Endothelial cell of umbilical vein (primary cell): ENCODE measurements around the gene SPACDR. TPM values are rescaled to one million over a fixed set of nuclear protein-coding genes. Genes with fewer than 3 reads are reported as not detected.
A peak's percentile ranks its signal among the peaks of the same experiment; 100 is the strongest.

Experiments used
- BruUV-seq: library from RNA; stranded (reverse); fragments of 400-500 nt; replicated peaks from 2 replicates; lab custom pipeline; 2021; lab: Mats Ljungman, UMichigan
- CTCF ChIA-PET: fragments of 300-600, 350-600 bp; sonication (Branson Sonifier 250); formaldehyde crosslinking; loops from one replicate; lab custom pipeline; 2021; ENCODE audit warnings: antibody characterized with exemption, inconsistent platforms; lab: Charles Lee
- POLR2A ChIA-PET: fragments of 300-600, 350-600 bp; sonication (Branson Sonifier 250); formaldehyde crosslinking; loops from one replicate; lab custom pipeline; 2021; ENCODE audit warnings: antibody characterized with exemption, inconsistent platforms; lab: Charles Lee
- DNase-seq: peaks from one replicate; pipeline ENCODE4 v3.0.0-alpha.2; 2011; ENCODE audit warnings: low read depth, low spot score
- FAIRE-seq: peaks from 2 replicates; lab custom pipeline; 2011; peaks lifted over from hg19 to GRCh38; lab: Jason Lieb, UNC
- H2AFZ ChIP-seq: 2 replicates; pipeline ENCODE4 v1.6.0; 2012; ENCODE audit warnings: low read depth, low read length, control low read depth, inconsistent platforms
- H3K27ac ChIP-seq: 2 replicates; pipeline ENCODE4 v1.5.1; 2011; ENCODE audit warnings: low read depth, mild to moderate bottlenecking, control low read depth, low read length, moderate library complexity; ENCODE audit not compliant: insufficient read depth
- H3K27me3 ChIP-seq, 2 experiments: 2 replicates each; pipeline versions ENCODE4 v1.6.0 to v1.6.1; 2011; ENCODE audit warnings: low read length in 2 of 2, mixed read lengths in 1 of 2; ENCODE audit not compliant: control insufficient read depth in 2 of 2, insufficient read depth in 2 of 2
- H3K36me3 ChIP-seq, 2 experiments: 2 replicates in 1 of 2; 3 replicates in 1 of 2; pipeline ENCODE4 v1.5.1; 2011; ENCODE audit warnings: low read length in 2 of 2, mild to moderate bottlenecking in 1 of 2, moderate library complexity in 1 of 2; ENCODE audit not compliant: control insufficient read depth in 2 of 2, insufficient read depth in 2 of 2; ENCODE audit errors: extremely low read depth in 1 of 2
- H3K4me1 ChIP-seq: 3 replicates; pipeline ENCODE4 v1.5.1; 2011; ENCODE audit warnings: mild to moderate bottlenecking, low read length; ENCODE audit not compliant: control insufficient read depth, insufficient read depth; ENCODE audit errors: extremely low read depth
- H3K4me2 ChIP-seq: 2 replicates; pipeline ENCODE4 v1.6.1; 2011; ENCODE audit warnings: low read length, control low read depth, mixed read lengths; ENCODE audit not compliant: insufficient read depth
- H3K4me3 ChIP-seq, 3 experiments: fragments of 200-600 bp in 1 of 3; sonication (generic), shearing (Covaris generic) in 1 of 3; replicated peaks in 1 of 3; 2 replicates each; pipeline ENCODE4 v1.5.1; 2011 to 2016; ENCODE audit warnings: control low read depth in 3 of 3, low read length in 3 of 3, mild to moderate bottlenecking in 2 of 3, inconsistent platforms in 1 of 3, low read depth in 1 of 3, moderate library complexity in 1 of 3; ENCODE audit not compliant: insufficient read depth in 1 of 3
- H3K79me2 ChIP-seq: 2 replicates; pipeline ENCODE4 v1.6.0; 2012; ENCODE audit warnings: low read length, inconsistent platforms; ENCODE audit not compliant: control insufficient read depth, insufficient read depth
- H3K9ac ChIP-seq: replicated peaks from 2 replicates; pipeline ENCODE3; 2011; ENCODE audit warnings: low read length, control low read depth; ENCODE audit not compliant: insufficient read depth; ENCODE audit errors: extremely low read depth
- H3K9me1 ChIP-seq: replicated peaks from 3 replicates; pipeline ENCODE4 v1.6.0; 2011; ENCODE audit warnings: mild to moderate bottlenecking, low read length; ENCODE audit not compliant: control insufficient read depth, insufficient read depth; ENCODE audit errors: extremely low read depth
- H3K9me3 ChIP-seq: replicated peaks from 2 replicates; pipeline ENCODE4 v1.5.1; 2012; ENCODE audit warnings: low read length, inconsistent platforms; ENCODE audit not compliant: control insufficient read depth, insufficient read depth
- H4K20me1 ChIP-seq: replicated peaks from 2 replicates; pipeline ENCODE3; 2011; ENCODE audit warnings: mild to moderate bottlenecking, low read length; ENCODE audit not compliant: control insufficient read depth, insufficient read depth; ENCODE audit errors: extremely low read depth
- FOS ChIP-seq: IDR thresholded peaks from 2 replicates; pipeline ENCODE4 v1.6.1; 2011; ENCODE audit warnings: mild to moderate bottlenecking, low read length, moderate library complexity, borderline replicate concordance; ENCODE audit not compliant: insufficient read depth
- JUN ChIP-seq: IDR thresholded peaks from 2 replicates; pipeline ENCODE4 v1.6.1; 2011; ENCODE audit warnings: borderline replicate concordance, low read depth; ENCODE audit not compliant: insufficient read length, insufficient read depth
- MYC ChIP-seq: IDR thresholded peaks from one replicate; pipeline ENCODE4 v1.6.1; 2011; ENCODE audit warnings: mild to moderate bottlenecking, low read depth, low read length
- POLR2A ChIP-seq: IDR thresholded peaks from 2 replicates; pipeline ENCODE4 v1.6.1; 2012; ENCODE audit warnings: low read depth, mild to moderate bottlenecking, control low read depth, low read length
- POLR2AphosphoS5 ChIP-seq: IDR thresholded peaks from 2 replicates; pipeline ENCODE4 v1.6.1; 2012; ENCODE audit warnings: low read depth, mild to moderate bottlenecking, control low read depth, low read length, moderate library complexity; ENCODE audit not compliant: insufficient read depth
- dilution Hi-C: fragments of 300-500 bp; cut with MboI; formaldehyde crosslinking; loops from one replicate; pipeline ENCODE4 v1.15.0; 2019; ENCODE audit warnings: low sequenced_read_pairs; ENCODE audit not compliant: extremely low pct_ligation_motif_present
- intact Hi-C: fragments of 100-400 bp; cut with micrococcal nuclease; formaldehyde crosslinking; loops from one replicate; pipeline ENCODE4 v1.10.0; 2022
- polyA plus RNA-seq, 4 experiments: library from polyadenylated mRNA; depleted of rRNA in 3 of 4; stranded (reverse) in 3 of 4; unstranded in 1 of 4; fragments of >200 nt; gene quantifications; 2 replicates each; pipeline versions ENCODE4 v1.2.1 to v1.2.3, GENCODE V29; 2011 to 2012; ENCODE audit warnings: missing spikeins in 1 of 4
- total RNA-seq: library from RNA; stranded (reverse); gene quantifications from 2 replicates; pipeline ENCODE4 v1.2.3, GENCODE V29; 2021
- TF ChIP-seq, protein P1 (sequence below): IDR thresholded peaks from 2 replicates; pipeline ENCODE4 v1.6.1; 2011; ENCODE audit not compliant: insufficient read depth, insufficient read length

The SPACDR gene
- total and polyA plus RNA-seq, 2 donors (not counting 3 experiments of a cell fraction or from before 2014, with no cell fraction given): 1.6 to 4.1 TPM

DNA sequence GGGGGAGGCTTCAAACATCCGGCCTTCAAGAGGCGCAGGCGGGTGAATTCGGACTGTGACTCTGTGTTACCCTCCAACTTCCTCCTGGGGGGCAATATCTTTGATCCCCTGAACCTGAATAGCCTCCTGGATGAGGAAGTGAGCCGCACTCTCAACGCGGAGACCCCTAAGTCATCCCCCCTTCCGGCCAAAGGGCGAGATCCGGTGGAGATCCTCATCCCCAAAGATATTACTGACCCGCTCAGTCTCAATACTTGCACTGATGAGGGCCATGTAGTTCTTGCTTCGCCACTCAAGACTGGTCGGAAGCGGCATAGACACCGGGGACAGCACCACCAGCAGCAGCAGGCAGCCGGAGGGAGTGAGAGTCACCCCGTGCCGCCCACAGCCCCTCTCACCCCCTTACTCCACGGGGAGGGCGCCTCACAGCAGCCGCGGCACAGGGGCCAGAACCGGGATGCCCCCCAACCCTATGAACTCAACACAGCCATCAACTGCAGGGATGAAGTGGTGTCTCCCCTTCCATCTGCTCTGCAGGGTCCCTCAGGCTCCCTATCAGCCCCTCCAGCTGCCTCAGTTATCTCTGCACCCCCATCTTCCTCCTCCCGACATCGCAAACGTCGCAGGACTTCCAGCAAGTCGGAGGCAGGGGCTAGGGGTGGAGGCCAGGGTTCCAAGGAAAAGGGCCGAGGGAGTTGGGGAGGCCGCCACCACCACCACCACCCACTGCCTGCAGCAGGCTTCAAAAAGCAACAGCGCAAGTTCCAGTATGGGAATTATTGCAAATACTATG lies 33.4 kb downstream of the SPACDR start:
- dilution Hi-C loops (no loop called here), intact Hi-C loops (no loop called here)
- peak overlapping the region; percentile 44 to 69 (median 68) for H3K4me3 ChIP-seq
- no peak for DNase-seq
- H3K9me1 ChIP-seq: no peaks in the 10 kb centered on the region
- H3K9ac ChIP-seq: peak overlapping the region; percentile 92
- TF ChIP-seq, protein P1, sequence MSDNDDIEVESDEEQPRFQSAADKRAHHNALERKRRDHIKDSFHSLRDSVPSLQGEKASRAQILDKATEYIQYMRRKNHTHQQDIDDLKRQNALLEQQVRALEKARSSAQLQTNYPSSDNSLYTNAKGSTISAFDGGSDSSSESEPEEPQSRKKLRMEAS: no peak
- TF ChIP-seq JUN (no peak), MYC (no peak), POLR2AphosphoS5 (no peak), FOS (no peak), POLR2A (peak; percentile 36)
- H3K4me1 ChIP-seq: peaks cover 28% of the 10 kb centered on the region
- POLR2A ChIA-PET: interaction anchor here (3.1 kb wide), 1 partner anchor 13 kb away, joined by 59 read pairs; no protein-coding TSS in a partner anchor
- peak overlapping the region; percentile 81 for H3K4me2 ChIP-seq
- FAIRE-seq: no peak
- no peak overlapping the region for H2AFZ ChIP-seq
- H3K79me2 ChIP-seq: peaks cover 44% of the 10 kb centered on the region
- H3K27me3 ChIP-seq: no peaks in the 10 kb centered on the region
- CTCF ChIA-PET: interaction anchor here (0.5 to 1.5 kb wide), 5 partner anchors 23 to 245 kb away, joined by 3 to 5 read pairs (median 3); no protein-coding TSS in a partner anchor
- H3K27ac ChIP-seq: peak overlapping the region; percentile 46
- no peaks in the 10 kb centered on the region for H4K20me1 ChIP-seq
- peaks cover 5 to 20% of the 10 kb centered on the region in 2 experiments for H3K36me3 ChIP-seq
- BruUV-seq: no TSS peak
- H3K9me3 ChIP-seq: no peaks in the 10 kb centered on the region
